Thymus (tissue), 11 donors: ENCODE results near the gene C3orf70. TPM values are rescaled to one million over a fixed set of nuclear protein-coding genes. Genes with fewer than 3 reads are reported as not detected.
"Not testable (repeated sequence)": the region's sequence is repeated elsewhere in the genome, so short reads cannot be mapped to it uniquely, and the experiment has no call there.

Experiments
- DNase-seq, 9 donors: peaks; one replicate each; pipeline ENCODE4 v3.0.0-alpha.2; 2013; ENCODE audit warnings: low spot score in 9 of 9, low read depth in 6 of 9, missing footprints in 1 of 9
- H3K27ac ChIP-seq, 2 donors: one replicate each; pipeline ENCODE4 v1.5.1; 2013; ENCODE audit warnings: control low read depth in 1 of 2, low read depth in 1 of 2, low read length in 1 of 2, mild to moderate bottlenecking in 1 of 2, moderate library complexity in 1 of 2
- H3K27me3 ChIP-seq, 2 donors: one replicate each; pipeline ENCODE4 v1.5.1; 2013; ENCODE audit warnings: low read length in 1 of 2; ENCODE audit not compliant: control insufficient read depth in 2 of 2, insufficient read depth in 1 of 2
- H3K36me3 ChIP-seq, 2 donors: one replicate each; pipeline ENCODE4 v1.5.1; 2013; ENCODE audit warnings: low read length in 1 of 2, mild to moderate bottlenecking in 1 of 2, moderate library complexity in 1 of 2; ENCODE audit not compliant: control insufficient read depth in 2 of 2, insufficient read depth in 2 of 2
- H3K4me1 ChIP-seq, 2 donors: one replicate each; pipeline ENCODE4 v1.5.1; 2013; ENCODE audit warnings: low read length in 2 of 2; ENCODE audit not compliant: control insufficient read depth in 2 of 2, insufficient read depth in 2 of 2
- H3K4me3 ChIP-seq, 2 donors: one replicate each; pipeline ENCODE4 v1.5.1; 2013; ENCODE audit warnings: low read length in 2 of 2, control low read depth in 1 of 2, mild to moderate bottlenecking in 1 of 2
- H3K9me3 ChIP-seq, 2 donors: one replicate each; pipeline ENCODE4 v1.5.1; 2013; ENCODE audit warnings: low read length in 1 of 2, mild to moderate bottlenecking in 1 of 2; ENCODE audit not compliant: control insufficient read depth in 2 of 2, insufficient read depth in 1 of 2
- WGBS: extraction: QIAGEN DNeasy Blood & Tissue Kit; methylation state at CpG from one replicate; pipeline ENCODE4 v1.1.7; 2013; 5-methylcytosine and 5-hydroxymethylcytosine counted together
- polyA plus RNA-seq: library from polyadenylated mRNA; stranded (reverse); fragments of 200-250 nt; gene quantifications from one replicate; pipeline ENCODE4 v1.2.3, GENCODE V29; 2013
- total RNA-seq: library from RNA; stranded (reverse); fragments of 120-200 nt; gene quantifications from one replicate; pipeline ENCODE4 v1.2.4, GENCODE V29; 2013
- donor health status: healthy.

C3orf70 gene
- total and polyA plus RNA-seq, 2 donors: 0.76 to 0.78 TPM

GRCh38 chr3:185137821-185138220, 15.0 kb downstream of the C3orf70 start:
- no peak for DNase-seq
- Histone ChIP-seq H3K36me3 (no peaks in the 10 kb centered on the region), H3K4me3 (no peak overlapping the region), H3K27me3 (no peaks in the 10 kb centered on the region), H3K4me1 (no peaks in the 10 kb centered on the region), H3K27ac (no peak overlapping the region), H3K9me3 (no peaks in the 10 kb centered on the region)
- WGBS: 98% methylated on average over 1 of the region's 1 CpG

GRCh38 chr3:185134509-185134908, 18.4 kb downstream of the C3orf70 start:
- Histone ChIP-seq H3K27ac (no peak overlapping the region), H3K9me3 (no peaks in the 10 kb centered on the region), H3K4me1 (no peaks in the 10 kb centered on the region), H3K36me3 (no peaks in the 10 kb centered on the region), H3K4me3 (no peak overlapping the region), H3K27me3 (no peaks in the 10 kb centered on the region)
- DNase-seq: no peak

- DNase-seq: no peak
- no peaks in the 10 kb centered on the region for H3K36me3 ChIP-seq
- H3K27me3 ChIP-seq: no peaks in the 10 kb centered on the region
- H3K27ac ChIP-seq: no peak overlapping the region
- 97% methylated on average over 2 of the region's 2 CpGs for WGBS
- no peak overlapping the region for H3K4me3 ChIP-seq
- no peaks in the 10 kb centered on the region for H3K4me1 ChIP-seq
- H3K9me3 ChIP-seq: no peaks in the 10 kb centered on the region
Measured at GRCh38 chr3:185131602-185132256, 21.1 kb downstream of the C3orf70 start.

- H3K9me3 ChIP-seq: no peaks in the 10 kb centered on the region
- DNase-seq: no peak
- no peak overlapping the region for H3K27ac ChIP-seq
- 97% methylated on average over 2 of the region's 2 CpGs for WGBS
- no peak overlapping the region for H3K4me3 ChIP-seq
- no peaks in the 10 kb centered on the region for H3K36me3 ChIP-seq
- H3K27me3 ChIP-seq: no peaks in the 10 kb centered on the region
- no peaks in the 10 kb centered on the region for H3K4me1 ChIP-seq
Measured at GRCh38 chr3:185129083-185129482, 23.8 kb downstream of the C3orf70 start.

- H3K9me3 ChIP-seq: no peaks in the 10 kb centered on the region
- no peaks in the 10 kb centered on the region for H3K27me3 ChIP-seq
- WGBS: 96% methylated on average over 3 of the region's 3 CpGs
- H3K4me1 ChIP-seq: no peaks in the 10 kb centered on the region
- H3K4me3 ChIP-seq: no peak overlapping the region
- H3K27ac ChIP-seq: no peak overlapping the region
- no peak for DNase-seq
- H3K36me3 ChIP-seq: no peaks in the 10 kb centered on the region
Measured at GRCh38 chr3:185126201-185126600, 26.7 kb downstream of the C3orf70 start.

GRCh38 chr3:185120126-185120525, 32.7 kb downstream of the C3orf70 start:
- no peaks in the 10 kb centered on the region for H3K4me1 ChIP-seq
- H3K9me3 ChIP-seq: no peaks in the 10 kb centered on the region
- H3K27me3 ChIP-seq: no peaks in the 10 kb centered on the region
- 97% methylated on average over 3 of the region's 3 CpGs for WGBS
- no peak for DNase-seq
- no peak overlapping the region for H3K4me3 ChIP-seq
- H3K27ac ChIP-seq: no peak overlapping the region
- no peaks in the 10 kb centered on the region for H3K36me3 ChIP-seq

GRCh38 chr3:185115371-185115770, 37.5 kb downstream of the C3orf70 start:
- Histone ChIP-seq H3K27me3 (no peaks in the 10 kb centered on the region), H3K4me3 (no peak overlapping the region), H3K27ac (no peak overlapping the region), H3K4me1 (no peaks in the 10 kb centered on the region), H3K36me3 (no peaks in the 10 kb centered on the region), H3K9me3 (no peaks in the 10 kb centered on the region)
- DNase-seq: no peak

- DNase-seq: no peak
- WGBS: 86% methylated on average over 4 of the region's 4 CpGs
- H3K9me3 ChIP-seq: no peaks in the 10 kb centered on the region
- H3K4me3 ChIP-seq: no peak overlapping the region
- H3K4me1 ChIP-seq: no peaks in the 10 kb centered on the region
- no peaks in the 10 kb centered on the region for H3K27me3 ChIP-seq
- no peaks in the 10 kb centered on the region for H3K36me3 ChIP-seq
- H3K27ac ChIP-seq: no peak overlapping the region
Measured at GRCh38 chr3:185114756-185115155, 38.1 kb downstream of the C3orf70 start.

GRCh38 chr3:185112186-185112585, 40.7 kb downstream of the C3orf70 start:
- H3K4me3 ChIP-seq: no peak overlapping the region
- WGBS: 94% methylated on average over 5 of the region's 5 CpGs
- H3K27ac ChIP-seq: no peak overlapping the region
- no peaks in the 10 kb centered on the region for H3K4me1 ChIP-seq
- no peaks in the 10 kb centered on the region for H3K27me3 ChIP-seq
- H3K9me3 ChIP-seq: no peaks in the 10 kb centered on the region
- DNase-seq: no peak
- H3K36me3 ChIP-seq: no peaks in the 10 kb centered on the region

- H3K4me3 ChIP-seq, H3K36me3 ChIP-seq, H3K9me3 ChIP-seq, H3K27ac ChIP-seq, DNase-seq, H3K27me3 ChIP-seq, H3K4me1 ChIP-seq: not testable (repeated sequence)
- 92% methylated on average over 2 of the region's 2 CpGs for WGBS
Measured at GRCh38 chr3:185109012-185109411, 43.8 kb downstream of the C3orf70 start.
